NCI-H748 (cell line): Measurements from ENCODE around the gene UHRF2.
"Not testable (repeated sequence)": the region's sequence is repeated elsewhere in the genome, so short reads cannot be mapped to it uniquely, and the experiment has no call there.

ENCODE experiments used
- DNase-seq: peaks from one replicate; lab custom pipeline; 2025; ENCODE audit not compliant: unreplicated experiment; lab: John Stamatoyannopoulos, UW

The UHRF2 gene

GRCh38 chr9:6428940-6429889 is 16.2 kb downstream of the UHRF2 start:
- no peak for DNase-seq

GRCh38 chr9:6431038-6431437 is 18.0 kb downstream of the UHRF2 start:
- no peak for DNase-seq

- DNase-seq = no peak
These were observed 20.4 kb downstream of the UHRF2 start for GRCh38 chr9:6433410-6433809.

GRCh38 chr9:6439051-6439703 is 26.2 kb downstream of the UHRF2 start:
- DNase-seq = no peak

DNA sequence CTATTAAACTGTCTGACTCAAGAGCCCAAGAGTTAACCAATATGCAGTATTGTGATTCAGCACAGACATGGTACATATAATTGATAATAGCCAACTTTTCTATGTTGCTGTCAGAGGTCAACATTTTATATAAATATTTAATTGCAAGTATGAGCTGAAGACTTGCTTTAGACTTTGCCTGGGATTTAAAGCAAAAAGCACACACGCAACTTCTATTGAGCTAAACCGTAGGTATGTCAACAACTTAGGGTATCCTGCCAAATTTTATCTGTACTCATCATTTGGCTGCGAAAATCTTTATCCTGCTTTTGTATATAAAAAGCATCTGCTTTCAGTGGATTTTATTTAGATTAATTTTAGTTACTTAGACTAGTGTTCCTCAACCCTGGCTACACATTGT is 27.4 kb downstream of the UHRF2 start:
- DNase-seq = no peak

- DNase-seq = no peak
These were observed 28.3 kb downstream of the UHRF2 start for GRCh38 chr9:6441269-6441668.

DNA sequence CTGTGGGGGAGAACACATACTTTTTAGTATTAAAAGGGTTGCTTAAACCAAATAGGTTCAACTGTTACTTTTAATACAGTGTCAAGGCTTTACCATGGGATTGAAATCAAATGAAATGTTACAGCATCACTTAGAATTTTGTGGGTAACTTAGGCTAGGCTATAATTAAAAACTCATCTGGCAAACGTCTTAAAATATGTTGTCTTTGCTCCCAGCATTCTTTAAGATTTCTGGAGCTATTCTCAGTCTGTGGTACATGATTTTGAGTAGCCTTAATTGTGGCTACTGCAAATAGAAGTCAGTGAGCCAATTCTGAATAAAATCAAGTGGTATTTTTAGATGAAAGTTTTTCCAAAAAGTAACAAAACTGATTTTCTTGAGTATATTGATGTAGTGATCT is 30.7 kb downstream of the UHRF2 start:
- no peak for DNase-seq

DNA sequence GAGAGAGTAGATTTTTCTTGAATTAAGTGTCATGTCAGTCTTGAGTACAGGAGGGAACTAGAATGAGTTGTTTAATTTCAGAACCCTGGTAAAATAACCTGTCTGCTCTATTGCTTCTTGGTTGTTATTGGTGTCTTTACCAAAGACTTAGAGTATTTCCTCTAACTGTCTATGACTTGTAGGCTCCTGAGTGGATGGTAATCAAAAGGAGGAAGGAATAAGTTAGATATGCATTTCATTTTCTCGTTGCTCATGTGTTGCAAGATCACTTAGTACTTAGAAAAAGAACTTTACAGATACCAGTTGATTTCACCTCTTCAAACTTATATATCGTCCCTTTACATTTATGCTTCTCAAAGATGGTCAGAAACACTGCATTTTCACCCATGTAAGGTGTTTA is 31.1 kb downstream of the UHRF2 start:
- DNase-seq = no peak

DNA sequence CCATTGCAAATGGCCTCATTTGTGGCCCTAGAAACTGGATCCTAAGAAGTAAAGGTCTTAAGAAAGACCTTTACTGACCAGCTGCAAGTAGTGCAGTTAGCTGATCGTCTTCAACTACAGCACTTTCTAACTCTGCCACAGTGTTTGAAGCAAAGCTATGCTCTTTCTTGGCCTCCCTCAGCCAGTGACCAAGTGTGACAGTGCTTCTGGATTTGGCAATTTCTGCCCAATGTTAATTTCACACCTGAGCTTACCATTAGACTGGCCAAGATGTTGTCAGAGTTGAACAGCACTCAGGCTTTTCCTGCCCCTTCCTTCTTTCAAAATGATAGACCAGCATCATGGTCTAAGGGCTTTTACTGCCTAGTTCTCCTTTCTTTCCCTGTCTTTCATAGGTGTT is 36.1 kb downstream of the UHRF2 start:
- no peak for DNase-seq

DNA sequence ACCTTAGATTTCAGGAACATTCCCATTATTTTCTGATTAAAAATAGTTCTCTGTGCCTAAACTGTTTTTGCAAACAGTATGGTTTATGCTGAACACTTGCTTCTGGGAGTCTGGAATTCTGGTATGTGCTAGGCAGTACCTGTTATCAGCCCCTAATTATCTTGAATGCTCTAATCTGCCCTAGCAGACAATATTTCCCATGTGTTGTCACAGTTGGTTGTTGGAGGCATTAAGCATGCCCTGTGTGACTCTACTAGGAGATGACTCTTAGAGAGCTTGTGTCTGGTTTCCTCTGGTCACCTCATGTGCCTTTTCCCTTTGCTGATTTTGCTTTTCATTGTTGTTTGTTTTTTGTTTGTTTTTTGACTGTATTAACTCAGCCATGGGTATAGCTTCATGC is 36.6 kb downstream of the UHRF2 start:
- no peak for DNase-seq

GRCh38 chr9:6450641-6451375 is 37.8 kb downstream of the UHRF2 start:
- DNase-seq = no peak

DNA sequence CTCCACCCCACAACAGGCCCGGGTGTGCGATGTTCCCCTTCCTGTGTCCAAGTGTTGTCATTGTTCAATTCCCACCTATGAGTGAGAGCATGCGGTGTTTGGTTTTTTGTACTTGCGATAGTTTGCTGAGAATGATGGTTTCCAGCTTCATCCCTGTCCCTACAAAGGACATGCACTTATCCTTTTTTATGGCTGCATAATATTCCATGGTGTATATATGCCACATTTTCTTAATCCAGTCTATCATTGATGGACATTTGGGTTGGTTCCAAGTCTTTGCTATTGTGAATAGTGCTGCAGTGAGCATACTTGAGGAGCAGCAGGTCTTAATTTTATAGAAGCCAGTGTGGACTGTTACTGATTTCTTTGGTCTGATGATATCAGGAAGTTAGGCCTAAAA is 42.3 kb downstream of the UHRF2 start:
- DNase-seq = not testable (repeated sequence)

GRCh38 chr9:6458704-6459103 is 45.7 kb downstream of the UHRF2 start:
- not testable (repeated sequence) for DNase-seq

DNA sequence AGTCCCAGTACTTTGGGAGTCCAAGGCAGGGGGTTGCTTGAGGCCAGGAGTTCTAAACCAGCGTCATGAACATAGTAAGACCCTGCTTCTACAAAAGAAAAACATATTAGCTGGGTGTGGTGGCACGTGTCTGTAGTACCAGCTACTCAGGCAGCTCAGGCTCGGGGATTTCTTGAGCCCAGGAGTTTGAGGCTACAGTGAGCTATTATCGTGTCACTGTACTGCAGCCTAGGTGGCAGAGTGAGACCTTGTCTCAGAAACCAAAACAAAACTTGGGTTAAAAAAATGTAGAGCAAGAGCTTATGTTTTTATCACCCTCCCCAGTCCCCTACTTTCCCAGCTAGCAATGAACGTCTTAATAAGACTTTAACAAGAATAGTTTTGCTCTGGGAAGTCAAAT is 46.7 kb downstream of the UHRF2 start:
- no peak for DNase-seq

GRCh38 chr9:6460189-6460768 is 47.3 kb downstream of the UHRF2 start:
- no peak for DNase-seq

GRCh38 chr9:6461619-6462018 is 48.6 kb downstream of the UHRF2 start:
- DNase-seq = no peak

DNA sequence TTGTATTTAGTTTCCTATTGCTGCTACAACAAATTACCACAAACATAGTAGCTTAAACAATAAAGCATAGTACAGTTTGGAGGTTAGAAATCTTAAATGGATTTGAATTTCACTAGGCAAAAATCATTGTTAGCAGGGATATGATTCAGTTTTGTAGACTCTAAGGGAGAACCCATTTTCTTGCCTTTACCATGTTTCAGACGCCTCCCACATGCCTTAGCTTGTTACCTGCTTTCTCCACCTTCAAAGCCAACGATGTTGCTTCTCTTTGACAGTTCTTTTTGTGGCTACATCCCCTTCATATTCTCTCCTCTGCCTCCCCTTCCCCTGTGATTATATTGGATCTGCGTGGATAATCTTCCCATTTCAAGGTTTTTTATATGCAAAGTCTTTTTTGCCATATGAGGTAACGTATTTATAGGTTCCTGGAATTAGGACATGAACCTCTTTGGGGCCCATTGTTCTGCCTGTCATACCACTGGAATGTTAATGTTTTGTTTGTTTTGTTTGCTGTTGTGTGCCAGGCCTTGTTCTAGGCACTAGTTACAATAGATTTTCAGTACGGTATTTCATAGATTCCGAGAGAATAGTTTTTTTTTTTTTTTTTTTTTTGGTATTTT is 54.1 kb downstream of the UHRF2 start:
- DNase-seq = no peak

- DNase-seq = no peak
These were observed 58.3 kb downstream of the UHRF2 start for GRCh38 chr9:6471231-6471850.

GRCh38 chr9:6473151-6473550 is 60.2 kb downstream of the UHRF2 start:
- DNase-seq = no peak

- no peak for DNase-seq
These were observed 67.0 kb downstream of the UHRF2 start for GRCh38 chr9:6479959-6480358.
